T follicular helper cell (primary cell): ENCODE measurements around the gene ACOT8.
"Not testable (repeated sequence)": the region's sequence is repeated elsewhere in the genome, so short reads cannot be mapped to it uniquely, and the experiment has no call there.

Source experiments
- DNase-seq: peaks from one replicate; pipeline ENCODE4 v3.0.0-alpha.2; 2020; ENCODE audit warnings: low read depth

The ACOT8 gene

GRCh38 chr20:45887346-45887715, 30.1 kb upstream of the ACOT8 start, which contains the start of gene SPATA25:
Gene SPATA25, minus strand, starts transcription at chr20:45887622. Its CDS starts 32 bp downstream, at chr20:45887590.
- DNase-seq, result no peak

- DNase-seq, result no peak
These were observed 29.6 kb upstream of the ACOT8 start for GRCh38 chr20:45886590-45887345.

GRCh38 chr20:45883100-45883469, 25.9 kb upstream of the ACOT8 start:
- DNase-seq, result no peak

GRCh38 chr20:45882469-45883099, 25.4 kb upstream of the ACOT8 start:
- no peak for DNase-seq

GRCh38 chr20:45880988-45881788, 24.0 kb upstream of the ACOT8 start, which contains the start of gene ZSWIM1:
Gene ZSWIM1, plus strand, starts transcription at chr20:45881227. Its CDS starts 1,366 bp downstream, at chr20:45882593.
- peak; percentile 99 for DNase-seq

- no peak for DNase-seq
These were observed 21.0 kb upstream of the ACOT8 start for GRCh38 chr20:45878076-45878761.

- DNase-seq, result no peak
These were observed 17.4 kb upstream of the ACOT8 start for GRCh38 chr20:45874576-45874975.

GRCh38 chr20:45874104-45874481, 16.9 kb upstream of the ACOT8 start:
- DNase-seq, result not testable (repeated sequence)

- no peak for DNase-seq
These were observed 16.4 kb upstream of the ACOT8 start for GRCh38 chr20:45873409-45874103.

GRCh38 chr20:45872626-45873025, 15.4 kb upstream of the ACOT8 start:
- DNase-seq, result no peak

- DNase-seq, result no peak
These were observed 10.6 kb upstream of the ACOT8 start for GRCh38 chr20:45867819-45868176.

- DNase-seq, result no peak
These were observed 10.1 kb upstream of the ACOT8 start for GRCh38 chr20:45867136-45867818.

- no peak for DNase-seq
These were observed 9.3 kb upstream of the ACOT8 start for GRCh38 chr20:45866454-45866853.

- no peak for DNase-seq
These were observed 6.6 kb upstream of the ACOT8 start for GRCh38 chr20:45863543-45864470.

GRCh38 chr20:45861221-45862075, 4.3 kb upstream of the ACOT8 start:
- no peak for DNase-seq

- DNase-seq, result no peak
These were observed 3.5 kb upstream of the ACOT8 start for GRCh38 chr20:45860560-45861220.

GRCh38 chr20:45859916-45860315, 2.7 kb upstream of the ACOT8 start:
- no peak for DNase-seq

- DNase-seq, result no peak
These were observed 657 bp upstream of the ACOT8 start for GRCh38 chr20:45857882-45858216.
